ENCODE results near the gene ADGRE1.

ADGRE1 gene

DNA sequence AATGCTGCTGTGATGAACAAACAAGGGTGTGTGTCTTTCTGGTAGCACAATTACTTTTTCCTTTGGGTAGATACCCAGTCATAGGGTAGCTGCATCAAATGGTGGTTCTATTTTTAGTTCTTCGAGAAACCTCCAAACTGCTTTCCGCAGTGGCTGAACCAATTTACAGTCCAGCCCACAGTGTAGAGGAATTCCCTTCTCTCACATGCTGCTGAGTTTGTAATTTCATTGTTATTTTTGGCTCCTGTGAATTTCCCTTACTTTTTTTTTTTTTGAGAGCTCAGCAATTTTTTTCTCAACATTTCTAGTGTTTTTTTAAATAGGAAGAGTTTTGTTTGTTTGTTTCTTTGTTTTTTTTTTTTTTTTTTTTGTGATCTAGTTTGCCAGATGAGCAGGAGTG is 37.5 kb upstream of the ADGRE1 start:
- peaks cover 40% of the 10 kb centered on the region for H3K9me3 Mint-ChIP-seq
- no peaks in the 10 kb centered on the region for H3K4me1 Mint-ChIP-seq
- no peak overlapping the region for H3K27ac Mint-ChIP-seq
- no peak for TF ChIP-seq CTCF (IDR thresholded peaks at IDR 0.05)
- H3K36me3 Mint-ChIP-seq (ENCODE audit: low read depth) = no peaks in the 10 kb centered on the region
- no peak overlapping the region for H3K4me3 Mint-ChIP-seq
- peaks cover 9% of the 10 kb centered on the region for H3K27me3 Mint-ChIP-seq (ENCODE audit: low read depth, poor library complexity)
- DNase-seq = no peak

DNA sequence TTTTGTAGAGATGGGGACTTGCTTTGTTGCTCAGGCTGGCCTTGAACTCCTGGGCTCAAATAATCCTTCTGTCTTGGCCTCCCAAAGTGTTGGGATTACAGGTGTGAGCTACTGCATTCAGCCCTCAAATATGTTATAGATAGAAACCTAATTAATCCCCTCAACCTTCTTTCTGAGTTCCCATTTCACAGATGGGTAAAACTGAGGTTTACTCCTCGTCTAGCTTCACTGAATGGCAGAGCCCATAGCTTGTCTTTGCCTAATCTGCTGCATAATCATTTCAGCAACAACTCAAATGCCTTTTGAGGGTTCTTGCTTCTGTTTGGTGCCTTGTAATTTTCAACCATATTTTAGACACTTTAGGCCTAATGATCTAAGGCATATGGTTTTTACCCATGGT is 36.0 kb upstream of the ADGRE1 start:
- TF ChIP-seq CTCF (IDR thresholded peaks at IDR 0.05) = no peak
- no peak overlapping the region for H3K27ac Mint-ChIP-seq

DNA sequence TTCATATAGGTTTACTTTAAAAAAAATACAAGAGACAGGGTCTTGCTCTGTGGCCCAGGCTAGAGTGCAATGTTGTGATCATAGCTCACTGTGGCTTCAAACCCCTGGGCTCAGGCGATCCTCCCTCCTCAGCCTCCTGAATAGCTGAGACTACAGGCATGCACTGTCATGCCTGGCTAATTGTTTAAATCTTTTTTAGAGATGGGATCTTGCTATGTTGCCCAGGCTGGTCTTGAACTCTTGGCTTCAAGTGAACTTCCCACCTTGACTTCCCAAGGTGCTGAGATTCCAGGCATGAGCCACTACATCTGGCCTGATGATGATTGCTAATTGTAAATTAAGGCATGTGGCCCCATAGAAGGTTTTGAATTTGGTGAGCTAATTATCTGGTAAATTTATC is 35.4 kb upstream of the ADGRE1 start:
- H3K4me1 Mint-ChIP-seq = no peaks in the 10 kb centered on the region
- no peak for DNase-seq
- peaks cover 16% of the 10 kb centered on the region for H3K27me3 Mint-ChIP-seq (ENCODE audit: low read depth, poor library complexity)
- H3K4me3 Mint-ChIP-seq = no peak overlapping the region
- H3K27ac Mint-ChIP-seq = no peak overlapping the region
- no peak for TF ChIP-seq CTCF (IDR thresholded peaks at IDR 0.05)
- peaks cover 57% of the 10 kb centered on the region for H3K9me3 Mint-ChIP-seq
- no peaks in the 10 kb centered on the region for H3K36me3 Mint-ChIP-seq (ENCODE audit: low read depth)

More for the DNA sequence above, 36.0 kb upstream of the ADGRE1 start:
- no peak for DNase-seq
- H3K36me3 Mint-ChIP-seq (ENCODE audit: low read depth) = no peaks in the 10 kb centered on the region
- H3K27me3 Mint-ChIP-seq (ENCODE audit: low read depth, poor library complexity) = peaks cover 11% of the 10 kb centered on the region
- no peak overlapping the region for H3K4me3 Mint-ChIP-seq
- no peaks in the 10 kb centered on the region for H3K4me1 Mint-ChIP-seq
- peaks cover 52% of the 10 kb centered on the region for H3K9me3 Mint-ChIP-seq

- DNase-seq = no peak
- Mint-ChIP-seq H3K36me3 (ENCODE audit: low read depth) (no peaks in the 10 kb centered on the region), H3K27ac (peak overlapping the region; percentile 45), H3K4me1 (no peaks in the 10 kb centered on the region), H3K4me3 (no peak overlapping the region), H3K27me3 (ENCODE audit: low read depth, poor library complexity) (peaks cover 22% of the 10 kb centered on the region), H3K9me3 (peaks cover 63% of the 10 kb centered on the region)
- TF ChIP-seq CTCF (IDR thresholded peaks at IDR 0.05) = no peak
These were observed 33.5 kb upstream of the ADGRE1 start for GRCh38 chr19:6853868-6854267.

DNA sequence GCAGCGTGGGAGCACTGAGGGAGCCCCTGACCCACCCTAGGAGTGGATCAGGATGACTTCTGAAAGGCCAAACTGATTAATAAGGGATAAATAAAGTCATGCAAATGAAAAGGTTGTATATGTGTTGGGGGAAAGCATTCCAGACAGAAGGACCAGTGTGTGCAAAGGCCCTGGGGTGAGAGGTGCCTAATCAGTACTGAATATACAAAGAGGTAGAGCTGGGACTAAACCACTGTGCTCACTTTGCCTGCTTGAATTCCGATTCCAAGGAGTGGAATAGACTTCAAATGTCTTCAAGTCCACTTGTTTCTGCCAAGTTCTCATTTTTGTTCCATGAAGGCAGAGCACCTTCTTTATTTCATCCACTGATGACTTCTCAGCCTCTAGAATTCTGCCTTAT is 32.6 kb upstream of the ADGRE1 start:
- DNase-seq = no peak
- Mint-ChIP-seq H3K27ac (no peak overlapping the region), H3K4me3 (no peak overlapping the region), H3K27me3 (ENCODE audit: low read depth, poor library complexity) (peaks cover 22% of the 10 kb centered on the region), H3K9me3 (peaks cover 60% of the 10 kb centered on the region), H3K4me1 (no peaks in the 10 kb centered on the region), H3K36me3 (ENCODE audit: low read depth) (no peaks in the 10 kb centered on the region)
- no peak for TF ChIP-seq CTCF (IDR thresholded peaks at IDR 0.05)

GRCh38 chr19:6856749-6857372 is 30.5 kb upstream of the ADGRE1 start:
- peaks cover 22% of the 10 kb centered on the region for H3K27me3 Mint-ChIP-seq (ENCODE audit: low read depth, poor library complexity)
- H3K4me3 Mint-ChIP-seq = no peak overlapping the region
- DNase-seq = no peak
- TF ChIP-seq CTCF (IDR thresholded peaks at IDR 0.05) = no peak
- peaks cover 45% of the 10 kb centered on the region for H3K9me3 Mint-ChIP-seq
- H3K36me3 Mint-ChIP-seq (ENCODE audit: low read depth) = no peaks in the 10 kb centered on the region
- H3K4me1 Mint-ChIP-seq = no peaks in the 10 kb centered on the region
- no peak overlapping the region for H3K27ac Mint-ChIP-seq

Measured in nephron progenitor cell (in vitro differentiated cells).